Natural killer cell (primary cell): Measurements from ENCODE around the gene MPV17L2. TPM values are rescaled to one million over a fixed set of nuclear protein-coding genes. Genes with fewer than 3 reads are reported as not detected.

Source experiments
- ATAC-seq, 3 donors: fragments of 150-1000 bp in 2 of 3; fragments of 200-7000 bp in 1 of 3; cut with Tn5 transposase; 1 replicate in 1 of 3; 2 replicates in 2 of 3; pipeline ENCODE4 v1.10.0; 2021; ENCODE audit warnings: mild to moderate bottlenecking in 2 of 3, moderate library complexity in 2 of 3
- DNase-seq, 2 donors: peaks; one replicate each; pipeline versions ENCODE4 v3.0.0 to v3.0.0-alpha.2; 2013 to 2021; ENCODE audit warnings: mixed read lengths in 1 of 2
- H3K27ac ChIP-seq: one replicate; pipeline ENCODE4 v1.5.1; 2013; ENCODE audit warnings: mild to moderate bottlenecking, low read length
- H3K27me3 ChIP-seq: one replicate; pipeline ENCODE4 v1.6.1; 2013; ENCODE audit warnings: low read length; ENCODE audit not compliant: control insufficient read depth, insufficient read depth
- H3K36me3 ChIP-seq: one replicate; pipeline ENCODE4 v1.6.1; 2013; ENCODE audit warnings: low read length; ENCODE audit not compliant: control insufficient read depth, insufficient read depth
- H3K4me1 ChIP-seq: one replicate; pipeline ENCODE4 v1.6.1; 2013; ENCODE audit warnings: low read length; ENCODE audit not compliant: control insufficient read depth, insufficient read depth
- H3K4me3 ChIP-seq: one replicate; pipeline ENCODE4 v1.5.1; 2013; ENCODE audit warnings: low read length
- H3K9me3 ChIP-seq: one replicate; pipeline ENCODE4 v1.6.1; 2013; ENCODE audit warnings: low read length; ENCODE audit not compliant: control insufficient read depth, insufficient read depth
- H3K27ac Mint-ChIP-seq, 2 donors: one replicate each; pipeline ENCODE4 v1.8.0; 2022; ENCODE audit warnings: mild to moderate bottlenecking in 2 of 2, mixed read lengths in 2 of 2, moderate library complexity in 1 of 2
- H3K27me3 Mint-ChIP-seq, 2 donors: one replicate each; pipeline ENCODE4 v1.8.0; 2022; ENCODE audit warnings: low read depth in 2 of 2, mixed read lengths in 2 of 2
- H3K36me3 Mint-ChIP-seq: one replicate; pipeline ENCODE4 v1.8.0; 2022; ENCODE audit warnings: mixed read lengths
- H3K4me1 Mint-ChIP-seq, 2 donors: one replicate each; pipeline ENCODE4 v1.8.0; 2022; ENCODE audit warnings: mixed read lengths in 2 of 2
- H3K4me3 Mint-ChIP-seq: one replicate; pipeline ENCODE4 v1.8.0; 2022; ENCODE audit warnings: mild to moderate bottlenecking, moderate library complexity, mixed read lengths
- H3K9me3 Mint-ChIP-seq, 2 donors: one replicate each; pipeline ENCODE4 v1.8.0; 2022; ENCODE audit warnings: mixed read lengths in 2 of 2
- WGBS: methylation state at CpG from one replicate; pipeline ENCODE4 v1.1.7; 2013; ENCODE audit warnings: missing lambda C conversion rate; ENCODE audit not compliant: insufficient coverage; 5-methylcytosine and 5-hydroxymethylcytosine counted together
- intact Hi-C: fragments of 100-400 bp; cut with micrococcal nuclease; formaldehyde crosslinking; loops from one replicate; pipeline ENCODE4 v1.14.2; 2022
- total RNA-seq, 4 donors: library from RNA; stranded (reverse); fragments of 120-200 nt in 1 of 4; gene quantifications; one replicate each; pipeline versions ENCODE4 v1.2.3 to v1.2.4, GENCODE V29; 2013 to 2022
- TF ChIP-seq, protein P1 (sequence below): fragments of 200-600 bp; IDR thresholded peaks from one replicate; pipeline ENCODE4 v1.8.0; 2022; ENCODE audit warnings: antibody characterized with exemption

The MPV17L2 gene
- total RNA-seq, 3 donors from 2014 or later (not counting 1 experiment from before 2014, with no cell fraction given): 4.1 to 5.6 (median 4.5) TPM

DNA sequence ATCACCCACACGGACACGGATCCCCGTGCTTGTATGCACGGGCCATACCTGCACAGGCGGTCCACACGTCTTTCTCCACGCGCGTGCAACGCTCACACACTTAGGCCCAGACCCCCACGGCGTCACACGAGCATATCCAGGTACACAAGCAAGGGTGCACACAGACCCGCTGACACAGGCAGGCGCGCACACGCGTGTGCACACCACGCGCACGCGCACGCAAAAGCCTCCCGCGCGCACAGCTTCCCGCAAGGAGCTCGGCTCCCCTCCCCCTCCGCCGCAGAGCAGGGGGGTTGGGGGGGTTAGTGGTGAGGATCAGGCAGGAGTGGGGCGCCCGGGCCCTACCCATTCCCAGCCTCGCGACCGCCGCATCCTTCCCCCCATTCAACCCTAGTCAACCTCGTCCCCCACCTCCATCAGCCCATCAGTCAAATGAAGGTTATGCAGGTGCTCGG lies 10.4 kb downstream of the MPV17L2 start:
- Histone ChIP-seq H3K9me3 (no peaks in the 10 kb centered on the region), H3K27me3 (peaks cover under 1% of the 10 kb centered on the region), H3K27ac (peak overlapping the region; percentile 67), H3K4me1 (peaks cover 27% of the 10 kb centered on the region), H3K4me3 (peak overlapping the region; percentile 79), H3K36me3 (no peaks in the 10 kb centered on the region)
- under 1% methylated on average over 36 of the region's 38 CpGs for WGBS
- peak overlapping the region; percentile 97 for H3K4me3 Mint-ChIP-seq
- TF ChIP-seq, protein P1, sequence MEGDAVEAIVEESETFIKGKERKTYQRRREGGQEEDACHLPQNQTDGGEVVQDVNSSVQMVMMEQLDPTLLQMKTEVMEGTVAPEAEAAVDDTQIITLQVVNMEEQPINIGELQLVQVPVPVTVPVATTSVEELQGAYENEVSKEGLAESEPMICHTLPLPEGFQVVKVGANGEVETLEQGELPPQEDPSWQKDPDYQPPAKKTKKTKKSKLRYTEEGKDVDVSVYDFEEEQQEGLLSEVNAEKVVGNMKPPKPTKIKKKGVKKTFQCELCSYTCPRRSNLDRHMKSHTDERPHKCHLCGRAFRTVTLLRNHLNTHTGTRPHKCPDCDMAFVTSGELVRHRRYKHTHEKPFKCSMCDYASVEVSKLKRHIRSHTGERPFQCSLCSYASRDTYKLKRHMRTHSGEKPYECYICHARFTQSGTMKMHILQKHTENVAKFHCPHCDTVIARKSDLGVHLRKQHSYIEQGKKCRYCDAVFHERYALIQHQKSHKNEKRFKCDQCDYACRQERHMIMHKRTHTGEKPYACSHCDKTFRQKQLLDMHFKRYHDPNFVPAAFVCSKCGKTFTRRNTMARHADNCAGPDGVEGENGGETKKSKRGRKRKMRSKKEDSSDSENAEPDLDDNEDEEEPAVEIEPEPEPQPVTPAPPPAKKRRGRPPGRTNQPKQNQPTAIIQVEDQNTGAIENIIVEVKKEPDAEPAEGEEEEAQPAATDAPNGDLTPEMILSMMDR: no peak
- peak in 1 of 2 donors; percentile 78 for DNase-seq
- H3K36me3 Mint-ChIP-seq: no peaks in the 10 kb centered on the region
- no peaks in the 10 kb centered on the region for H3K9me3 Mint-ChIP-seq
- peak overlapping the region; percentile 92 to 96 for H3K27ac Mint-ChIP-seq
- ATAC-seq: peak in 2 of 3 donors; percentile 0 to 4
- H3K4me1 Mint-ChIP-seq: peaks cover 23 to 32% of the 10 kb centered on the region in 2 donors
- intact Hi-C loops: no loop called here
- peaks cover under 1 to 4% of the 10 kb centered on the region in 2 donors for H3K27me3 Mint-ChIP-seq

DNA sequence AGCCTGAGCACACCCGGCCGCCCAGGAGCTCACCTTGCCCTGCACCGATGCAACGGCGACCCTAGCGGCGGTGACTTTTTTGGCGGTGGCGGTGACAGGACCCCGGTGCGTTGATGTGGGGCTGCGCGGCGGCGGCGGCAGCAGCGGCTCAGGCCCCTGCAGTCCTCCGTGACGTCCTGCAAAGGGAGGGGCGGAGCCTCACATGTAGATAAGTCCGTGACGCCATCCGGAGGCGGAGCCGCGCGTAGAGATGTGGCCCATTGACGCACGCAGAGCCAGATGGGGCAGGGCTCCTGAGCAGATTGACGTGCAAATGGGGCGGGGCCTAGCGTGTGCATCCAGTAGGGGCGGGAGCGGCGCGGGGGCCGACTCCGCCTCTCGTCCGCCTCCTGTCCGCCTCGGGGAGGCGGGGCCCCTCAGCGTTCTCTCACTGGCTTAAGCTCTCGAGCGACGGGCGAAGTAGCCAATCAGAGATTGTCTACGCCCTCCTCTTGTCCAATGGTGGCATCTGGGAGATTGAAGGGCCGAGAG lies 10.9 kb downstream of the MPV17L2 start, which contains the start of gene RAB3A:
RAB3A (minus strand) TSS at position 180 of the 531 bp plus-strand sequence. CDS start 1,302 bp downstream, outside the sequence.
- intact Hi-C loops: loop anchor here (1.0 kb wide), 1 partner anchor 12 kb away; no protein-coding TSS in a partner anchor
- WGBS: under 1% methylated on average over 50 of the region's 50 CpGs
- Mint-ChIP-seq H3K27me3 (peaks cover 4 to 9% of the 10 kb centered on the region in 2 donors), H3K4me3 (peak within 1 kb of the TSS; percentile 97), H3K36me3 (no peaks in the 10 kb centered on the region), H3K27ac (peak within 1 kb of the TSS; percentile 92 to 96), H3K9me3 (no peaks in the 10 kb centered on the region), H3K4me1 (peaks cover 23 to 32% of the 10 kb centered on the region in 2 donors)
- Histone ChIP-seq H3K4me3 (peak within 1 kb of the TSS; percentile 79), H3K4me1 (peaks cover 27% of the 10 kb centered on the region), H3K36me3 (no peaks in the 10 kb centered on the region), H3K9me3 (no peaks in the 10 kb centered on the region), H3K27me3 (peaks cover 2% of the 10 kb centered on the region), H3K27ac (peak within 1 kb of the TSS; percentile 81)
- DNase-seq (peak; percentile 98 to 100), ATAC-seq (peak; percentile 90 to 98 (median 91))
- TF ChIP-seq, protein P1: no peak

DNA sequence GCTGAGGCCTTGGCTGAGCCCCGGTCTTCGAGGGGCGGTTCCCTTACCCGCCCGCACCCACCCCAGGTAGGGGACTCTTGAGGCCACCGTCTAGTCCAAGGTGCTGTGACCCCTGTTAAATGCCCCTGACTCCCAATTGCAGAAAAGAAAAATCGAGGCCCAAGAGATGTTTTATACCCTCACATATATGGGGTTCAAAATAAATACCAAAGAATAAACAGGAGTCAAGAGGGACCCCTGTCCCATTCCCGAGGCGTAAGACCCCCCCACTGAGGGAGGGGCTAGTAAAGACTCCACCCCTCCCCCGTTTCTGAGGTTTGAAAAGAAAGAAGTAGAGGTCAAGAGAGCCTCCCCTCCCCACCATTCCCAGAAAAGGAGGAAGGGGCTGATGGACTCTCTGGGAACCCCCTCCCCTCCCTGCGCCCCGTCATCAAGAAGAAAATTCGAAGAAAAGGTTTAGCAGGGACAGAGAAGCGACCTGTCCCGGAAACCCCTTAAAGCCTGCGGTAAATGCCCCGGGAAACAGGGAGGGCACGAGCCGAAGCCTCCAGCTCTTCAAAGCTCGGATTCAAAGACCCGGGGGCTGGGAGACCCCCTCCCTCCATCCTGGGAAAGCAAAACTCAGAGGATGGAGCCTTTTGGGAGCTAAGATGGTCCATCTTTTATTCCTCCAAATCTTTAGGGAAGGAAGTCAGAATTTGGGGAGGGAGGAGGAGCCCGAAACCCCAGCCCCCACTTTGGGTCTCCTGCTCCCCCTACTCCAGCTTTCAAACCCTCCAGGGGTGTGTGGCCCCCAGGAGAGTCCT lies 11.6 kb downstream of the MPV17L2 start:
- Histone ChIP-seq H3K4me3 (peak overlapping the region; percentile 48), H3K27me3 (peaks cover 2% of the 10 kb centered on the region), H3K4me1 (peaks cover 27% of the 10 kb centered on the region), H3K27ac (peak overlapping the region; percentile 81), H3K36me3 (no peaks in the 10 kb centered on the region), H3K9me3 (no peaks in the 10 kb centered on the region)
- TF ChIP-seq, protein P1: no peak
- Mint-ChIP-seq H3K9me3 (no peaks in the 10 kb centered on the region), H3K4me1 (peaks cover 23 to 32% of the 10 kb centered on the region in 2 donors), H3K36me3 (no peaks in the 10 kb centered on the region), H3K27me3 (peaks cover 4 to 9% of the 10 kb centered on the region in 2 donors), H3K27ac (peak overlapping the region; percentile 92 to 96), H3K4me3 (peak overlapping the region; percentile 97)
- intact Hi-C loops: loop anchor here (1.0 kb wide), 1 partner anchor 12 kb away; no protein-coding TSS in a partner anchor
- DNase-seq (peak; percentile 33 to 67), ATAC-seq (no peak)
- WGBS: 0% methylated on average over 16 of the region's 22 CpGs
